ENCODE data around the gene QSER1.

- TF ChIP-seq CTCF (IDR thresholded peaks at IDR 0.05; ENCODE audit: low read depth, low read length, poor library complexity, severe bottlenecking) (no peak), EZH2phosphoT487 (IDR thresholded peaks at IDR 0.05; ENCODE audit: borderline replicate concordance, low read length) (no peak)
These were observed 39.0 kb downstream of the QSER1 start for GRCh38 chr11:32931606-32932005.
